H54 (cell line): ENCODE data around the gene CHD1L.
"Not testable (repeated sequence)": the region's sequence is repeated elsewhere in the genome, so short reads cannot be mapped to it uniquely, and the experiment has no call there.

ENCODE experiments used
- DNase-seq: peaks from one replicate; pipeline ENCODE4 v3.0.0; 2011; ENCODE audit warnings: low spot score, mixed read lengths; ENCODE audit not compliant: insufficient read length
- FAIRE-seq: peaks from 3 replicates; lab custom pipeline; 2011; peaks lifted over from hg19 to GRCh38; lab: Jason Lieb, UNC
- POLR2A ChIP-seq: IDR thresholded peaks from 2 replicates; pipeline ENCODE4 v1.6.1; 2011; ENCODE audit warnings: low read depth, mild to moderate bottlenecking, low read length

The CHD1L gene

GRCh38 chr1:147214842-147215539 lies 27.5 kb upstream of the CHD1L start:
- DNase-seq (no peak), FAIRE-seq (peak; percentile 11)
- no peak for TF ChIP-seq POLR2A

- no peak for TF ChIP-seq POLR2A
- DNase-seq (no peak), FAIRE-seq (no peak)
These were observed 27.0 kb upstream of the CHD1L start for GRCh38 chr1:147215540-147215916.

GRCh38 chr1:147216124-147216523 lies 26.4 kb upstream of the CHD1L start:
- DNase-seq = no peak
- no peak for FAIRE-seq
- TF ChIP-seq POLR2A = no peak

GRCh38 chr1:147217141-147217540 lies 25.3 kb upstream of the CHD1L start:
- no peak for TF ChIP-seq POLR2A
- DNase-seq = no peak
- no peak for FAIRE-seq

GRCh38 chr1:147218606-147219005 lies 23.9 kb upstream of the CHD1L start:
- DNase-seq (no peak), FAIRE-seq (no peak)
- no peak for TF ChIP-seq POLR2A

- FAIRE-seq = no peak
- no peak for DNase-seq
- TF ChIP-seq POLR2A = no peak
These were observed 18.5 kb upstream of the CHD1L start for GRCh38 chr1:147223740-147224615.

- TF ChIP-seq POLR2A = no peak
- FAIRE-seq (no peak), DNase-seq (peak; percentile 31)
These were observed 17.2 kb upstream of the CHD1L start, which contains the start of gene FMO5 for GRCh38 chr1:147225193-147225730. TSS of gene FMO5 (minus strand) at chr1:147225339. CDS start at chr1:147225029, 310 bp downstream.

GRCh38 chr1:147231032-147231431 lies 11.5 kb upstream of the CHD1L start:
- not testable (repeated sequence) for FAIRE-seq, DNase-seq

- not testable (repeated sequence) for DNase-seq, FAIRE-seq
These were observed 8.6 kb upstream of the CHD1L start for GRCh38 chr1:147233903-147234302.

- TF ChIP-seq POLR2A = no peak
- FAIRE-seq (no peak), DNase-seq (no peak)
These were observed 6.7 kb upstream of the CHD1L start for GRCh38 chr1:147235822-147236221.

- FAIRE-seq (no peak), DNase-seq (no peak)
- no peak for TF ChIP-seq POLR2A
These were observed 6.0 kb upstream of the CHD1L start for GRCh38 chr1:147236448-147236847.

- no peak for TF ChIP-seq POLR2A
- DNase-seq (no peak), FAIRE-seq (no peak)
These were observed 5.3 kb upstream of the CHD1L start for GRCh38 chr1:147236959-147237791.

- FAIRE-seq (no peak), DNase-seq (no peak)
- no peak for TF ChIP-seq POLR2A
These were observed 4.2 kb upstream of the CHD1L start for GRCh38 chr1:147238053-147238902.
